Measurements from ENCODE around the gene TOR1A. TPM values are rescaled to one million over a fixed set of nuclear protein-coding genes. Genes with fewer than 3 reads are reported as not detected.

Gene TOR1A
- total RNA-seq, 2 experiments from 2014 or later: 54.6 to 56.9 TPM

- peak; percentile 92 for DNase-seq
- Mint-ChIP-seq H3K27me3 (no peaks in the 10 kb centered on the region), H3K9me3 (no peaks in the 10 kb centered on the region), H3K36me3 (ENCODE audit: low read depth) (peaks cover 65% of the 10 kb centered on the region), H3K4me3 (peak overlapping the region; percentile 35), H3K27ac (peak overlapping the region; percentile 90), H3K4me1 (peaks cover 78% of the 10 kb centered on the region)
- ChIA-PET CTCF (interaction anchor here (1.3 to 1.8 kb wide), 4 partner anchors 19 to 26 kb away, joined by 4 to 7 read pairs (median 5); no protein-coding TSS in a partner anchor), POLR2A (interaction anchor here (0.7 to 12.5 kb wide), 10 partner anchors 10 to 165 kb away, joined by 3 to 301 read pairs (median 5); partner anchors contain the start of genes C9orf78 and USP20)
These were observed 39.2 kb upstream of the TOR1A start for GRCh38 chr9:129863059-129863690.

DNA sequence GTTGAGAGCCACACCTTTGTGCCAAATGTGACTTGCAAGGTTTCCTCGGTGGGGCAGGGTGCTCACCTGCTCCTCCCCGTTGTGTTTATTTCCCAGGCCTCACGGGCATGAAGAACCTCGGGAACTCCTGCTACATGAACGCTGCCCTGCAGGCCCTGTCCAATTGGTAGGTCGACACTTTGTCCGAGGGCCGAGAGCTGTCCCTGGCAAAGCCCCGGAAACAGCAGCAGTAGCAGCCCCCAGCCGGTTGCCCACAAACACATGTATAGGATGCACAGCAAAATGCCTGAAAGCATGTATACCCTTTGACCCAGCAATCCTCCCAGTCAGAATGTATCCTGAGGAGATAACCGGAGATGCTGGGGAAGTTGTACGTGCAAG is 37.5 kb upstream of the TOR1A start:
- Mint-ChIP-seq H3K27ac (peak overlapping the region; percentile 61), H3K9me3 (no peaks in the 10 kb centered on the region), H3K36me3 (ENCODE audit: low read depth) (peaks cover 58% of the 10 kb centered on the region), H3K27me3 (no peaks in the 10 kb centered on the region), H3K4me3 (peak overlapping the region; percentile 2), H3K4me1 (peaks cover 73% of the 10 kb centered on the region)
- ChIA-PET CTCF (no interaction called here), POLR2A (interaction anchor here (1.0 to 12.5 kb wide), 4 partner anchors 13 to 58 kb away, joined by 3 to 301 read pairs (median 74); partner anchors contain the start of genes C9orf78, TOR1B and USP20)
- DNase-seq: no peak

DNA sequence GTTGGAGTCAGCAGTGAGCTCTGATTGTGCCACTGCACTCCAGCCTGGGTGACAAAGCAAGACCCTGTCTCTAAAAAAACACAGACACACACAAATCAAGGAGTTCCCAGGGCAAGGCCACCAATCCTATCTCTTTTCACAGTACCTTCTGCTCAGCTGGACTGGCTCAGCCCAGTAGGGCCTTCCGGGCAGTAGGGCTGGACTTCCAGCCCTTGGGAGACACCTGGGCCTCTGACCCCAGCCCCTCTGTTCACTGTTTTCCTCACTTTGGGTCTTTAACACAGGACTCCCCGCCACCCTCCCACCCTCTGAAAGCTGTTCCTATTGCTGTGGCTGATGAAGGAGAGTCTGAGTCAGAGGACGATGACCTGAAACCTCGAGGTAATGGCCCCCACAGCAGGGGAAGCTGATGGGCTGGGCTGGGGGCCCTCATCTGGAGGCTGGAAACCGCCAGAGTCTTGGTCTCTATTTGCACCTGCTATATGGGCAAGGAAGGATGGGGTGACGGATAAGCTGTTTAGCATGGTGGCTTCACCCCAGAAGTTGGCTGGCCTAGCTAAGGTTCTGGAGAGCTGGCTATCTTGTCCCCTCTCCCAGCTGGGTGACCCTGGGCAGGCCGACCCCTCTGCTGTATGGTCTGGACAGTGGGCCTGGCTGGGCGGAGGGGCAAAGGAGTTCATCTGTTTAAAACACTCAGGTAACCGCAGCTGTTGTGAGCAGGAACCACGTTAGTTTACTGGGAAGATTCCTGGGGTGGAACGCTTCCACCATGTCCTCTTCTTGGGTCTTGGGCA is 36.9 kb upstream of the TOR1A start:
- CTCF ChIA-PET: interaction anchor here (1.1 to 1.2 kb wide), 3 partner anchors 9 to 28 kb away, joined by 3 to 5 read pairs (median 4); no protein-coding TSS in a partner anchor
- H3K4me1 Mint-ChIP-seq: peaks cover 70% of the 10 kb centered on the region
- DNase-seq: no peak
- peaks cover 59% of the 10 kb centered on the region for H3K36me3 Mint-ChIP-seq (ENCODE audit: low read depth)
- H3K27ac Mint-ChIP-seq: peak overlapping the region; percentile 74
- POLR2A ChIA-PET: interaction anchor here (0.8 to 12.5 kb wide), 7 partner anchors 8 to 207 kb away, joined by 3 to 301 read pairs (median 3); partner anchors contain the start of genes C9orf78, TOR1B and USP20
- no peak overlapping the region for H3K4me3 Mint-ChIP-seq
- no peaks in the 10 kb centered on the region for H3K9me3 Mint-ChIP-seq
- H3K27me3 Mint-ChIP-seq: no peaks in the 10 kb centered on the region

DNA sequence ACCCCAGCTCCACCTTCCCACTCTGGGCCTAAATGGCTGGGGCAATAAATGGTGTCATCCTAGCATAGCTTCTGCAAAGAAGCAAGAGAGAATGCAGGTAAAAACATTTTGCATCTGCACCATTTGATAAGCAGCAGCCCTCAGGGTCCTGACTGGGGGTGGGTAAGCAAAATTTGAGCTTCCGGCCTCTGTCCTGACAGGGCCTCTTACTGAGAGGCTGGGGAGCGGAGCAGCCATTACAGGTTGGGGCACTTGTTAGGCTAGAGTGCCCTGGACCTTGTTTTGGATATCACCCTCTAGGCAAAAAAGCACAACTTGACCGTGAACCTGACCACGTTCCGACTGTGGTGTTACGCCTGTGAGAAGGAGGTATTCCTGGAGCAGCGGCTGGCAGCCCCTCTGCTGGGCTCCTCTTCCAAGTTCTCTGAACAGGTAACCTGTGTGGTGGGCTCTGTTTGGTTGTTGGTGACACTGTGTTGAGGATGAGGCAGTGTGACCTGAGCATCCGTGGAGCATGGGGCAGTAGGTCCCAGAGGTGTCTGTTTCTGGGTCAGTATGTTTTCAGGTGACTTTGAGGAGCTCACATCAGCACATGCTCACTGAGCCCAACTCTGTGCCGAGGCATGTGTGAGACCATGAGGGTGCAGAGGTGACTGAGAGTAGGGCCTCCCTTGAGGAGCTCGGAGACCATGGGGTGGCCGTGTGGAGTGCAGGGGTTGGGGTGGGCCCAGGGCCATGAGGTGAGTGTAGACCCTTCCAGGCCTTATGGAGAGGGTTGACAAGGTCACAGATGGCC is 34.4 kb upstream of the TOR1A start:
- CTCF ChIA-PET: no interaction called here
- no peaks in the 10 kb centered on the region for H3K9me3 Mint-ChIP-seq
- peak overlapping the region; percentile 40 for H3K27ac Mint-ChIP-seq
- H3K4me1 Mint-ChIP-seq: peaks cover 72% of the 10 kb centered on the region
- no peaks in the 10 kb centered on the region for H3K27me3 Mint-ChIP-seq
- H3K36me3 Mint-ChIP-seq (ENCODE audit: low read depth): peaks cover 65% of the 10 kb centered on the region
- no peak overlapping the region for H3K4me3 Mint-ChIP-seq
- POLR2A ChIA-PET: interaction anchor here (0.9 to 1.4 kb wide), 3 partner anchors 10 to 20 kb away, joined by 3 read pairs; no protein-coding TSS in a partner anchor
- DNase-seq: no peak

- no peak for DNase-seq
- H3K4me3 Mint-ChIP-seq: no peak overlapping the region
- ChIA-PET POLR2A (no interaction called here), CTCF (no interaction called here)
- peaks cover 66% of the 10 kb centered on the region for H3K4me1 Mint-ChIP-seq
- peaks cover 68% of the 10 kb centered on the region for H3K36me3 Mint-ChIP-seq (ENCODE audit: low read depth)
- H3K27me3 Mint-ChIP-seq: no peaks in the 10 kb centered on the region
- H3K9me3 Mint-ChIP-seq: no peaks in the 10 kb centered on the region
- H3K27ac Mint-ChIP-seq: peak overlapping the region; percentile 11
These were observed 33.3 kb upstream of the TOR1A start for GRCh38 chr9:129857207-129857606.

DNA sequence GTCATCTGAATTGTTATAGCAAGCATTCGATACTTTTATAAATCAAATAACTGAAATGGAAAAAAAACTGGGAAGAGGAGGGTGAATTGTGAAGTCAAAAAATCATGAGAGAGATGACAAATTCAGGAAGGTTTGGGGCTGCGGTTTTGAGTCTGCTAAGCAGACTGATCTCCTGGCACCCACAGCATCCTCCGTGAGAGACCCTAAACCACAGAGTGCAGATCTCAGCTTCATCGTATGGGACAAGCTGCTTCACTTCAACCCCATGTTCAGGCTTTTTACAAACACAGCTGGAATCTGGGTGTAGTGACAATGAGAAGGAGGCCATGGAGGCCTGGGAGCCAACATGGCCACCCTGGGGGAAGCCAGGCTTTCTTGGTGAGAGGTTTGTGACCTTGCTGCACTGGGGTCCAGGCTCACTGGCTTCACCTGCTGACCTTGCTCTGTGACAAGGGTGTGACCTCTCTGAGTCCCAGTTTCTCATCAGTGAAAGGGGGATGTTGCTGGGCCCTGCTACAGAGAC is 30.7 kb upstream of the TOR1A start:
- CTCF ChIA-PET: no interaction called here
- Mint-ChIP-seq H3K36me3 (ENCODE audit: low read depth) (peaks cover 71% of the 10 kb centered on the region), H3K4me3 (no peak overlapping the region), H3K27me3 (no peaks in the 10 kb centered on the region), H3K4me1 (peaks cover 45% of the 10 kb centered on the region), H3K9me3 (no peaks in the 10 kb centered on the region), H3K27ac (peak overlapping the region; percentile 34)
- no peak for DNase-seq
- POLR2A ChIA-PET: interaction anchor here (1.7 kb wide), 1 partner anchor 14 kb away, joined by 5 read pairs; no protein-coding TSS in a partner anchor

DNA sequence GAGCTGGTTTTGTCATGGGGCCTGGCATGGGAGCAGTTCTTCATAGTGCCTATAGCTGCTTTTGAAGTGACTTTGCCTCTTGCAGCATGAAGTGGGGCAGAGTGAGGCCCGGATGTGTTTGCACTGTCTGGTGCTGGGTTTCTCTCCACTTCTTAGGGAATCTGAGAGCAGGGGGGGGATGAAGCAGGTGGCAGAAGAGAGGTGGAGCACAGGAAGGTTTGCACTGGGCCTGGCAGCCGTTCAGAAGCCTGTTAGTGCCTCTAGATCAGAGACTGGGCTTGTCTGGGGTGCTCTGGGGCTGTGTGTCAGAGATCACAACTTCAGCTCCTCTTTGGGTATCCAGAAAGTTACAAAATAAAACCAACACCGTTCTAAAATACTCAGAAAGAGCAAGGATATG is 29.7 kb upstream of the TOR1A start:
- H3K4me3 Mint-ChIP-seq: no peak overlapping the region
- DNase-seq: no peak
- CTCF ChIA-PET: no interaction called here
- no peak overlapping the region for H3K27ac Mint-ChIP-seq
- peaks cover 67% of the 10 kb centered on the region for H3K36me3 Mint-ChIP-seq (ENCODE audit: low read depth)
- H3K27me3 Mint-ChIP-seq: no peaks in the 10 kb centered on the region
- peaks cover 44% of the 10 kb centered on the region for H3K4me1 Mint-ChIP-seq
- H3K9me3 Mint-ChIP-seq: no peaks in the 10 kb centered on the region
- POLR2A ChIA-PET: interaction anchor here (0.9 kb wide), 1 partner anchor 9 kb away, joined by 4 read pairs; no protein-coding TSS in a partner anchor

DNA sequence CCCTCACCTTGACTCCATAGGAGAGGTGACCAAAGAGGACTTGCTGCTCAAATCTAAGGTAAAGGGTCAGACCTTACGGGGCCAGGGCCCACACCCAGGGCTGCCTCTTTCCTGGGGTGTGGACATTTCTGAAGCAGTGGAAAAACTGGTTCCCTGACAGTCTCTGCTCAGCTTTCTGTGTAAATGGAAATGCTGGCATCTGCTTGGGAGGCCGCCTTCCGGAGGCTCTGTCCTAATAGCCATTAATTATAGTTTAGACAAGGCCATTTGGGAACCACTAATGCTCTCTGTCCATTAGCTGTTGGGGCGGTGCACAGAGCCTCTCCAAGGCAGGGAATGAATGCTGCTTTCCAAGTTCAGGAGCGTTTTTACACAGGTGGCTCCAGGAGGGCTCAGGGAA is 28.6 kb upstream of the TOR1A start:
- Mint-ChIP-seq H3K4me1 (peaks cover 42% of the 10 kb centered on the region), H3K9me3 (no peaks in the 10 kb centered on the region), H3K4me3 (no peak overlapping the region), H3K27me3 (no peaks in the 10 kb centered on the region), H3K27ac (no peak overlapping the region), H3K36me3 (ENCODE audit: low read depth) (peaks cover 61% of the 10 kb centered on the region)
- DNase-seq: no peak
- CTCF ChIA-PET: interaction anchor here (0.8 kb wide), 1 partner anchor 8 kb away, joined by 3 read pairs; no protein-coding TSS in a partner anchor
- POLR2A ChIA-PET: interaction anchor here (0.6 to 0.9 kb wide), 2 partner anchors 14 to 17 kb away, joined by 3 read pairs; no protein-coding TSS in a partner anchor

DNA sequence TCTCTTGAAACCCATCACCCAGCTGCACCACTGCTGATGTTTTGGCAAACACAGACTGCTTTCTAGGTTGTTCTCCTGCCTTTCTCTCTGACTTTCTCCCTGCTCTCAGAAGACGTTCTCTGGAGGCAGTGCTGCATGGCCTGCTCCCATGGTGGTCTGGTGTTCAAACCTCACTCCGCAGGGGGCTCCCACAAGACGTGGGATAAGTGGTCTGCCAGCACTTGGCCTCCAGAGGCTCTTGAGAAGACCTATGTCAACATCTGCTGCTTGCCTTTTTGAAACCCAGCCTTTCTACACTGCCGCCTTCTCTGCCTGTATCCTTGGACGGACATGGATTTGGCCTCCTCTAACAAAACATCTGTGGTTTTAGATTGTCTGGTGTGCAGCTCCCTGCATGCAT is 27.9 kb upstream of the TOR1A start:
- no peaks in the 10 kb centered on the region for H3K27me3 Mint-ChIP-seq
- H3K4me3 Mint-ChIP-seq: no peak overlapping the region
- peaks cover 57% of the 10 kb centered on the region for H3K36me3 Mint-ChIP-seq (ENCODE audit: low read depth)
- no peaks in the 10 kb centered on the region for H3K9me3 Mint-ChIP-seq
- peaks cover 35% of the 10 kb centered on the region for H3K4me1 Mint-ChIP-seq
- DNase-seq: no peak
- no peak overlapping the region for H3K27ac Mint-ChIP-seq
- ChIA-PET CTCF (interaction anchor here (0.8 kb wide), 1 partner anchor 9 kb away, joined by 3 read pairs; no protein-coding TSS in a partner anchor), POLR2A (interaction anchor here (0.7 to 0.9 kb wide), 2 partner anchors 9 to 40 kb away, joined by 3 read pairs; no protein-coding TSS in a partner anchor)

GRCh38 chr9:129850821-129851550 is 27.1 kb upstream of the TOR1A start:
- peaks cover 51% of the 10 kb centered on the region for H3K36me3 Mint-ChIP-seq (ENCODE audit: low read depth)
- ChIA-PET CTCF (no interaction called here), POLR2A (interaction anchor here (0.9 to 1.3 kb wide), 3 partner anchors 12 to 40 kb away, joined by 3 to 4 read pairs (median 3); no protein-coding TSS in a partner anchor)
- H3K9me3 Mint-ChIP-seq: no peaks in the 10 kb centered on the region
- H3K27me3 Mint-ChIP-seq: no peaks in the 10 kb centered on the region
- no peak overlapping the region for H3K4me3 Mint-ChIP-seq
- peaks cover 29% of the 10 kb centered on the region for H3K4me1 Mint-ChIP-seq
- DNase-seq: no peak
- H3K27ac Mint-ChIP-seq: no peak overlapping the region

DNA sequence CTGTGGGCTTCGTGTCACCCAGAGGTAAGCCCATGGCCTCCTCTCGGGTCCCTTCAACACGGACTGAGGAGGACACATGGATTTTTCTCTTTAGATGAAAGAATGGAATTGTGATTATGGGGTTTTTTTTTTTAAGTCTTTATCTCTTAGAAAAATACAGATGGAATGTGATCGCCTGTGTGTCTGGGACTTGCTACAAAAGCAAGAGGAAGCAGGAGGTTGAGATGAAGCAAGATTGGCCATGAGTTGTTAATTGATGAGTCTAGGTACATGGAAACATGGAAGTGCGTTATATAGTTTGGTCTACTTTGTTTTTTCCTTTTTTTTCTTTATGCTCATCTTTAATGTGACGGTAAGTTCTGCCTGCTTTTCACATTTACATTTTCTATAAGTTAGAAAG is 26.0 kb upstream of the TOR1A start:
- CTCF ChIA-PET: no interaction called here
- Mint-ChIP-seq H3K27me3 (no peaks in the 10 kb centered on the region), H3K9me3 (no peaks in the 10 kb centered on the region), H3K27ac (no peak overlapping the region), H3K36me3 (ENCODE audit: low read depth) (peaks cover 41% of the 10 kb centered on the region), H3K4me1 (peaks cover 26% of the 10 kb centered on the region), H3K4me3 (no peak overlapping the region)
- POLR2A ChIA-PET: interaction anchor here (1.0 kb wide), 1 partner anchor 15 kb away, joined by 4 read pairs; no protein-coding TSS in a partner anchor
- DNase-seq: no peak

Data from activated CD4-positive, alpha-beta memory T cell treated with anti-CD3 and anti-CD28 coated beads, Interleukin-2, amount 10 ng/mL, durations not matched to agents 7 days and 5 days (primary cell).